ENCODE results near the gene THSD7A. TPM values are rescaled to one million over a fixed set of nuclear protein-coding genes. Genes with fewer than 3 reads are reported as not detected.

THSD7A gene
- total and polyA plus RNA-seq, 2 of the 4 experiments (the other 2 are of a cell fraction): 0.02 to 0.18 TPM

DNA sequence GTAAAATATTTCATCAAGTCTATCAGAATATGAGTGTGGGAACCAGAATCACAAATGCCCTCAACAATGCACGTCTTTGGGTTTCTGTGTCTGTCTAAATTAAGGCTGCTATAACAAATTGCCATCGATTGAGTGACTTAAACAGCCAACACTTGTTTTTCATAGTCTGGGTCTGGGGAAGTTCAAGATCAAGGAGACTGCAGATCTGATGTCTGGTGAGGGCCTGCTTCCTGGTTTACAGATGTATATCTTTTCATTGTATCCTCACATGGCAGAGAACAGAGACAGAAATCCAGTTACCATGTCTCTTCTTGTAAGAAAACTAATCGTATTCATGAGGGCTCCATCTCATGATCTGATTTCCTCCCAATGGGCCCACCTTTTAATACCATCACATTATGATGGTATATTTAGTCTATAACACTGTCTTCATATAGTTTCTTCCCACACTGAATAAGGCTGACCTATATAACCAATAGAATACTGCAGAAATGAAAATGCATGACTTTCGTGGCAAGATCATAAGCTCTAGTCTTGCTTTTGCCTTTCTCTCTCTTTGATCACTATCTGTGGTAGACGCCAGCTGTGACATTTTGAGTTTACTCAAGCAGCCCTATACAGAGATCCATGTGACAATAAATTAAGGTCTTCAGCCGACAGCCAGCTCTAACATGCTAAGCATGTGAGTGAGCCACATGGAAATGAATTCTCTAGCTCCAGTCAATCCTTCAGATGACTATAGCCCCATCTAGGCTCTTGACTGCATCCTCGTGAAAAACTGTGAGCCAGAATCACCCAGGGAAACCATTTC, 51.9 kb downstream of the THSD7A start:
- BruUV-seq (replicated peaks): no TSS peak
- Histone ChIP-seq H2BK5ac (ENCODE audit: low read depth, low read length, poor library complexity, severe bottlenecking) (no peak overlapping the region), H3K23ac (ENCODE audit: low read depth, low read length) (no peak overlapping the region), H3K4me1 (ENCODE audit: control insufficient read depth, insufficient read depth, low read length) (no peaks in the 10 kb centered on the region), H4K8ac (ENCODE audit: low read depth in 2 of 2, low read length in 2 of 2) (no peak overlapping the region), H2AFZ (replicated peaks; ENCODE audit: low read length, poor library complexity) (no peak overlapping the region), H3K18ac (ENCODE audit: low read depth, low read length) (no peak overlapping the region), H3K56ac (ENCODE audit: extremely low read depth, insufficient read depth, low read length) (no peak overlapping the region), H4K5ac (ENCODE audit: low read depth, low read length) (no peak overlapping the region), H3K79me1 (ENCODE audit: low read depth in 1 of 2, low read length in 2 of 2) (no peaks in the 10 kb centered on the region), H2BK20ac (ENCODE audit: low read depth, low read length) (no peak overlapping the region), H2BK15ac (ENCODE audit: low read depth, low read length) (no peak overlapping the region), H3K4me2 (ENCODE audit: low read depth, low read length) (no peak overlapping the region), H3K4me3 (ENCODE audit: insufficient read depth, low read depth, low read length) (no peak overlapping the region), H3K27ac (ENCODE audit: insufficient read depth, low read length) (no peak overlapping the region), H2BK120ac (ENCODE audit: low read depth, low read length) (no peak overlapping the region), H3K4ac (ENCODE audit: low read depth, low read length) (no peak overlapping the region), H3K9me3 (ENCODE audit: control insufficient read depth, insufficient read depth, low read length) (no peaks in the 10 kb centered on the region), H3K36me3 (ENCODE audit: control insufficient read depth, insufficient read depth, low read length) (no peaks in the 10 kb centered on the region), H3K14ac (replicated peaks; ENCODE audit: low read depth, low read length) (no peak overlapping the region), H4K20me1 (ENCODE audit: insufficient read depth, low read length) (no peaks in the 10 kb centered on the region), H3K27me3 (ENCODE audit: control insufficient read depth, insufficient read depth, low read length) (no peaks in the 10 kb centered on the region), H3K9me1 (ENCODE audit: insufficient read depth, low read length) (no peaks in the 10 kb centered on the region), H4K91ac (ENCODE audit: insufficient read depth, low read depth, low read length) (no peak overlapping the region), H2AK9ac (replicated peaks; ENCODE audit: low read depth, low read length, poor library complexity) (no peak overlapping the region), H2AK5ac (ENCODE audit: low read depth, low read length) (no peak overlapping the region), H3K9ac (ENCODE audit: low read depth, low read length) (no peak overlapping the region)
- ATAC-seq (ENCODE audit: low read depth) (no peak), DNase-seq (no peak)
- dilution Hi-C loops (cut with HindIII; ENCODE audit: low sequenced_read_pairs, unreplicated experiment): no loop called here
- 67% methylated on average over 1 of the region's 7 CpGs; no CpG with 5 or more reads in 1 of the 2 experiments for WGBS, 2 experiments (ENCODE audit: extremely low coverage in 2 of 2, insufficient read length in 1 of 2)
- ChIA-PET POLR2A (ENCODE audit: unreplicated experiment) (interaction anchor here (0.5 kb wide), 1 partner anchor 32 kb away, joined by 3 read pairs; no protein-coding TSS in a partner anchor), CTCF (no interaction called here)
- in situ Hi-C loops (cut with MboI; ENCODE audit: low sequenced_read_pairs): no loop called here
- intact Hi-C loops (cut with micrococcal nuclease): no loop called here
- TF ChIP-seq CEBPB (IDR thresholded peaks at IDR 0.05; ENCODE audit: low read depth, low read length) (no peak), POLR2A (IDR thresholded peaks at IDR 0.05; ENCODE audit: low read depth, low read length) (no peak), MAFK (IDR thresholded peaks at IDR 0.05; ENCODE audit: low read depth, low read length) (no peak), FOS (IDR thresholded peaks at IDR 0.05; ENCODE audit: low read depth, low read length) (no peak), MAZ (IDR thresholded peaks at IDR 0.05; ENCODE audit: borderline replicate concordance, low read depth, low read length) (no peak), RCOR1 (IDR thresholded peaks at IDR 0.05; ENCODE audit: insufficient replicate concordance, low read length) (no peak), NFE2L2 (IDR thresholded peaks at IDR 0.05; ENCODE audit: low read depth, low read length) (no peak), USF2 (IDR thresholded peaks at IDR 0.05; ENCODE audit: low read depth, low read length) (no peak), RFX5 (IDR thresholded peaks at IDR 0.05; ENCODE audit: low read depth, low read length) (no peak), RAD21 (IDR thresholded peaks at IDR 0.05; ENCODE audit: low read length) (no peak), CHD1 (IDR thresholded peaks at IDR 0.05; ENCODE audit: low read depth, low read length) (no peak), SMC3 (IDR thresholded peaks at IDR 0.05; ENCODE audit: low read depth, low read length) (no peak), MXI1 (IDR thresholded peaks at IDR 0.05; ENCODE audit: borderline replicate concordance, low read depth, low read length) (no peak)
- TF ChIP-seq, protein P1, sequence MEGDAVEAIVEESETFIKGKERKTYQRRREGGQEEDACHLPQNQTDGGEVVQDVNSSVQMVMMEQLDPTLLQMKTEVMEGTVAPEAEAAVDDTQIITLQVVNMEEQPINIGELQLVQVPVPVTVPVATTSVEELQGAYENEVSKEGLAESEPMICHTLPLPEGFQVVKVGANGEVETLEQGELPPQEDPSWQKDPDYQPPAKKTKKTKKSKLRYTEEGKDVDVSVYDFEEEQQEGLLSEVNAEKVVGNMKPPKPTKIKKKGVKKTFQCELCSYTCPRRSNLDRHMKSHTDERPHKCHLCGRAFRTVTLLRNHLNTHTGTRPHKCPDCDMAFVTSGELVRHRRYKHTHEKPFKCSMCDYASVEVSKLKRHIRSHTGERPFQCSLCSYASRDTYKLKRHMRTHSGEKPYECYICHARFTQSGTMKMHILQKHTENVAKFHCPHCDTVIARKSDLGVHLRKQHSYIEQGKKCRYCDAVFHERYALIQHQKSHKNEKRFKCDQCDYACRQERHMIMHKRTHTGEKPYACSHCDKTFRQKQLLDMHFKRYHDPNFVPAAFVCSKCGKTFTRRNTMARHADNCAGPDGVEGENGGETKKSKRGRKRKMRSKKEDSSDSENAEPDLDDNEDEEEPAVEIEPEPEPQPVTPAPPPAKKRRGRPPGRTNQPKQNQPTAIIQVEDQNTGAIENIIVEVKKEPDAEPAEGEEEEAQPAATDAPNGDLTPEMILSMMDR (conservative IDR thresholded peaks at IDR 0.05; ENCODE audit: low read depth, low read length): no peak
- TF ChIP-seq, protein P2, sequence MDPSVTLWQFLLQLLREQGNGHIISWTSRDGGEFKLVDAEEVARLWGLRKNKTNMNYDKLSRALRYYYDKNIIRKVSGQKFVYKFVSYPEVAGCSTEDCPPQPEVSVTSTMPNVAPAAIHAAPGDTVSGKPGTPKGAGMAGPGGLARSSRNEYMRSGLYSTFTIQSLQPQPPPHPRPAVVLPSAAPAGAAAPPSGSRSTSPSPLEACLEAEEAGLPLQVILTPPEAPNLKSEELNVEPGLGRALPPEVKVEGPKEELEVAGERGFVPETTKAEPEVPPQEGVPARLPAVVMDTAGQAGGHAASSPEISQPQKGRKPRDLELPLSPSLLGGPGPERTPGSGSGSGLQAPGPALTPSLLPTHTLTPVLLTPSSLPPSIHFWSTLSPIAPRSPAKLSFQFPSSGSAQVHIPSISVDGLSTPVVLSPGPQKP (IDR thresholded peaks at IDR 0.05; ENCODE audit: borderline replicate concordance, low read depth, low read length): no peak

Measured in IMR-90 (cell line).